ENCODE data around the gene COPG1.
A peak's percentile ranks its signal among the peaks of the same experiment; 100 is the strongest.
"Not testable (repeated sequence)": the region's sequence is repeated elsewhere in the genome, so short reads cannot be mapped to it uniquely, and the experiment has no call there.

Gene COPG1

DNA sequence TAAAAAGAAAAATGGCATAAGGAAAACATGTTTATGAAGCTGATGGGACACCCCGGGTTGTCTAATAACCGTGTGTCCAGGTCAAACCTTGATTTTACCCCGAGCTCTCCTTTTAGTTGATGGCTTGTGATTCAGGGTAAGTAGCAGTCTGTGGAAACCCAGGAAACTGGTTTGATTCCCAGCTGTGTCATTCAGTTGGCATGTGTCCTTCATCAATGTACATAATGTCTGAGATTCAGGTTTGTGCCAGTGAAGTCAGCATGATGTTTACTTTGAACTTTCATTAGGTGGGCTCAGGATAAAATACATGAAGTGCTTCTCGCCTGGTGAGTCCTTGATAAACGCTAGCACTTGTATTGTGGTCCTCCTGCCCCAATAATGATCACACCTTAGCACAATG lies 4.3 kb upstream of the COPG1 start:
- no peaks in the 10 kb centered on the region for H3K36me3 ChIP-seq (ENCODE audit: control insufficient read depth, insufficient read depth, low read length)
- no peak for DNase-seq (ENCODE audit: low read depth, low spot score)
- no CpG with 5 or more reads among the region's 5 CpGs for WGBS (ENCODE audit: insufficient coverage, insufficient read length)
- no peak overlapping the region for H3K4me3 ChIP-seq (ENCODE audit: low read length)
- no peaks in the 10 kb centered on the region for H3K27me3 ChIP-seq (ENCODE audit: control insufficient read depth, insufficient read depth, low read length)
- H3K9me3 ChIP-seq (ENCODE audit: control insufficient read depth, insufficient read depth, low read length): no peaks in the 10 kb centered on the region
- H3K27ac ChIP-seq (ENCODE audit: low read length): no peak overlapping the region
- no peaks in the 10 kb centered on the region; the same call in 1 of the 2 replicates for H3K4me1 ChIP-seq (ENCODE audit: control insufficient read depth, insufficient read depth, low read length)

DNA sequence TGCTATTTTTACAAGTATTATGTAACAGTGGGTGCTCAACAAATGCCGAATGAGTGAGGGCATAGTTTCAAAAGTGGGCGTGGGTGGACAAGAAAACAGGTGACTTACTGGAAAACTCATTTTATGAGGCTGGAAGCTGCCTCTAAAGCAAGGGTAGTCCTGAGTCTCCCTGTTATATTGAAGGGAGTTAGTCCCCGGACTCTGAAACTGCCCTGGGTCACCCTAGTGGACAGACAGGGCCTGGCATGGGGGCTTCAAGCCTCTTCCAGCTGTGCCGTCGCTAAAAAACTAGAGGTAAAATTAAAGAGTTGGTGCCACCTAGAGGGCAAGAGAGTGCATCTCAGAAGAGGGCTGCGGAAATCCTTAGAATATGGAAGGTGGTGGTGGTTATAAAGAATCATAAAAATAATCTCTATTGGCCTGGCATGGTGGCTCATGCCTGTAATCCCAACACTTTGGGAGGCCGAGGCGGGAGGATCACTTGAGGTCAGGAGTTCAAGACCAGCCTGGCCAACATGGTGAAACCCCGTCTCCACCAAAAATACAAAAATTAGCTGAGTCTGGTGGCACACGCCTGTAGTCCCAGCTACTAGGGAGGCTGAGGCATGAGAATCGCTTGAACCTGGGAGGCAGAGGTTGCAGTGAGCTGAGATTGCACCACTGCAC lies 3.6 kb upstream of the COPG1 start:
- H3K4me1 ChIP-seq (ENCODE audit: control insufficient read depth, insufficient read depth, low read length); H3K27ac ChIP-seq (ENCODE audit: low read length); H3K9me3 ChIP-seq (ENCODE audit: control insufficient read depth, insufficient read depth, low read length); H3K27me3 ChIP-seq (ENCODE audit: control insufficient read depth, insufficient read depth, low read length); H3K4me3 ChIP-seq (ENCODE audit: low read length); H3K36me3 ChIP-seq (ENCODE audit: control insufficient read depth, insufficient read depth, low read length): not testable (repeated sequence)
- no CpG with 5 or more reads among the region's 11 CpGs for WGBS (ENCODE audit: insufficient coverage, insufficient read length)
- DNase-seq (ENCODE audit: low read depth, low spot score): peak; percentile 68

DNA sequence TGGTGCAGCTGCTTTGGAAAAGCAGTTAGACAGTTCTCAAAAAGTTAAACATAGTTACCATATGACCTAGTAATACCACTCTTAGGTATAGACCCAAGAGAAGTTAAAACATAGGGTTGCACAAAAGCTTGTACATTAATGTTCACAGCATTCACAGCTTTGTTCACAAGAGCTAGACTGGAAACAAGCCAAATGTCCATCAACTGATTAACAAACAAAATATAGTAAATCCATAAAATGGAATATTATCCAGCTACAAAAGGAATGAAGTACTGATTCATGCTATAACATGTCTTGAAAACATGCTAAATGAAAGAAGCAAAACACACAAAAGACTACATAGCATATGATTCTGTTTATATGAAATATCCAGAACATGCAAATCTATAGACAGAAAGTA lies 2.8 kb upstream of the COPG1 start:
- H3K27me3 ChIP-seq (ENCODE audit: control insufficient read depth, insufficient read depth, low read length): no peaks in the 10 kb centered on the region
- no peak overlapping the region for H3K4me3 ChIP-seq (ENCODE audit: low read length)
- H3K27ac ChIP-seq (ENCODE audit: low read length): no peak overlapping the region
- no peaks in the 10 kb centered on the region for H3K4me1 ChIP-seq (ENCODE audit: control insufficient read depth, insufficient read depth, low read length)
- DNase-seq (ENCODE audit: low read depth, low spot score): no peak
- H3K9me3 ChIP-seq (ENCODE audit: control insufficient read depth, insufficient read depth, low read length): no peaks in the 10 kb centered on the region
- no peaks in the 10 kb centered on the region for H3K36me3 ChIP-seq (ENCODE audit: control insufficient read depth, insufficient read depth, low read length)

DNA sequence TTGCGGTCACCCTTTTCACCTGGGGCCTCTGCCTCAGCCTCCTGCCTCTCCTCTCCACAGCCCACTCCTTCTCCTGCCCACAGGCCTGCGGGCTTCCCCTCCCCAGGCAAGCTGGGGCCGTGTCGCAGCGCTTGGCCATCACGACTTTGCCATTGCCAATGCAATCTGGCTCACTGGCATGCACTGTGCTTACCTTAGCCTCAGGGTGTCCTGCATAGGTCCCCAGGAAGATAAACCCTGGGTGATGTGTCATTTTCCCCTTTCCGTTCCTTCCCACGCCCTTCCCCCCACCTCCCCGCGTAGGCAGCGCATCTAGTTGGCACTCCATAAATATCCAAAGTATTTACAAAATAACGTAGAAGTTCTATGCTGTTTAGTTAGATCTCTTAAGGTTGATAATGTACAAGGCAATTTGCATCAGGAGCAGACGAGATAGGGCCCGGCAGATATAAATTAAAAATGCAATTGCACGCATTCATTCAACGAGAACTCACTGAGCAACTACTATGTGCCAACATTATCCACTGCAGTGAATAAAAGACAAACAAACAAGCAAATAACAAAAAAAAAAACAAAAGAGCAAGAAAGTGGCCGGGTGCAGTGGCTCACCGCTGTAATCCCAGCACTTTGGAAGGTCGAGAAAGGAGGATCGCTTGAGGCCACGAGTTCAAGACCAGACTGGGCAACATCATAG lies 973 bp upstream of the COPG1 start:
- DNase-seq (ENCODE audit: low read depth, low spot score): no peak
- no peaks in the 10 kb centered on the region for H3K27me3 ChIP-seq (ENCODE audit: control insufficient read depth, insufficient read depth, low read length)
- H3K27ac ChIP-seq (ENCODE audit: low read length): no peak overlapping the region
- H3K4me1 ChIP-seq (ENCODE audit: control insufficient read depth, insufficient read depth, low read length): no peaks in the 10 kb centered on the region
- no peaks in the 10 kb centered on the region for H3K9me3 ChIP-seq (ENCODE audit: control insufficient read depth, insufficient read depth, low read length)
- no CpG with 5 or more reads among the region's 21 CpGs for WGBS (ENCODE audit: insufficient coverage, insufficient read length)
- H3K4me3 ChIP-seq (ENCODE audit: low read length): peak overlapping the region; percentile 82; the same call in 1 of the 2 replicates
- H3K36me3 ChIP-seq (ENCODE audit: control insufficient read depth, insufficient read depth, low read length): peaks cover 10% of the 10 kb centered on the region; the same call in 1 of the 2 replicates

DNA sequence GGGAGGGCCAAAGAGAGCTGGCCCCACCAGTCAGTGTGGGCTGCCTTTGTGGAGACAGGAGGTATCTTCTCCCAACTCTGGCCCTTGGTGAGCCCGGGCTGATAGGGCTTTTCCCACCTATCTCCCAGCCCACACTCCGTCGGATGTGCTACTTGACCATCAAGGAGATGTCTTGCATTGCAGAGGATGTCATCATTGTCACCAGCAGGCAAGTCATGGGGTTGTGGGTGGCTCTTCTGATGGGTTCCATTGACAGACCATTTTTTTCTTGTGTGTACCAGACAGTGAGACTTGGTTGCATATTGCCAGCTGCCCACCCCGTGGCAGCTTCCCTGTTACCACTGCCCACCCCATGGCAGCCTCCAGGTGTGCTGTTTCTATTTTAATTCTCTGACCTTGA lies 3.3 kb downstream of the COPG1 start:
- DNase-seq (ENCODE audit: low read depth, low spot score): no peak
- Histone ChIP-seq H3K9me3 (ENCODE audit: control insufficient read depth, insufficient read depth, low read length) (no peaks in the 10 kb centered on the region), H3K4me1 (ENCODE audit: control insufficient read depth, insufficient read depth, low read length) (no peaks in the 10 kb centered on the region), H3K36me3 (ENCODE audit: control insufficient read depth, insufficient read depth, low read length) (peaks cover 33% of the 10 kb centered on the region), H3K27me3 (ENCODE audit: control insufficient read depth, insufficient read depth, low read length) (no peaks in the 10 kb centered on the region), H3K4me3 (ENCODE audit: low read length) (no peak overlapping the region), H3K27ac (ENCODE audit: low read length) (no peak overlapping the region)
- no CpG with 5 or more reads among the region's 4 CpGs for WGBS (ENCODE audit: insufficient coverage, insufficient read length)

DNA sequence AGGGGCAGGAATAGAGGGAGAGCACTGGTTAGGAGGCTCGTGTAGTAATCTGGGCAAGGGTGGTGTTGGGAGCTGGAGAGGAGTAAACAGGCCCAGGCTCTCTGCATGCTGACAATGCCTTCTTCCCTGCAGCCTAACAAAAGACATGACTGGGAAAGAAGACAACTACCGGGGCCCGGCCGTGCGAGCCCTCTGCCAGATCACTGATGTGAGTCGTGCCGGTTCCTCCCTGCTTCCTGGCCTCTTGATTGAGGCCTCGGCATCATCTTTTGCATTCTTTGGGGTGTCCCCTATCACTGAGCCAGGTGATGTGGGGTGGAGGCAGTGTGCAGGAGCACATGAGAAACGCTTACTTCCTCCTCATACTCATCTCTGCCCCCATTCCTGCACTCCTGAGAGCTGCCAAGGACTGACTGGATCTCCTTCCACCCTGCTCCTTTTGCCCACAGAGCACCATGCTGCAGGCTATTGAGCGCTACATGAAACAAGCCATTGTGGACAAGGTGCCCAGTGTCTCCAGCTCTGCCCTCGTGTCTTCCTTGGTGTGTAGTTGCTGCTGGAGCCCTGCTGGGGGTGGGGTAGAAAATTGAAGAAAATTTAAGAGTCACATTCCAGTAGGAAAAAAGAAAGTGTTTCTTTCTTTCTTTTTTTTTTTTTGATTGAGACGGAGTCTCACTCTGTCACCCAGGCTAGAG lies 5.3 kb downstream of the COPG1 start:
- no peaks in the 10 kb centered on the region for H3K9me3 ChIP-seq (ENCODE audit: control insufficient read depth, insufficient read depth, low read length)
- no peak overlapping the region for H3K27ac ChIP-seq (ENCODE audit: low read length)
- peaks cover 41% of the 10 kb centered on the region for H3K36me3 ChIP-seq (ENCODE audit: control insufficient read depth, insufficient read depth, low read length)
- DNase-seq (ENCODE audit: low read depth, low spot score): no peak
- no CpG with 5 or more reads among the region's 12 CpGs for WGBS (ENCODE audit: insufficient coverage, insufficient read length)
- H3K4me3 ChIP-seq (ENCODE audit: low read length): no peak overlapping the region
- H3K27me3 ChIP-seq (ENCODE audit: control insufficient read depth, insufficient read depth, low read length): no peaks in the 10 kb centered on the region
- H3K4me1 ChIP-seq (ENCODE audit: control insufficient read depth, insufficient read depth, low read length): no peaks in the 10 kb centered on the region

DNA sequence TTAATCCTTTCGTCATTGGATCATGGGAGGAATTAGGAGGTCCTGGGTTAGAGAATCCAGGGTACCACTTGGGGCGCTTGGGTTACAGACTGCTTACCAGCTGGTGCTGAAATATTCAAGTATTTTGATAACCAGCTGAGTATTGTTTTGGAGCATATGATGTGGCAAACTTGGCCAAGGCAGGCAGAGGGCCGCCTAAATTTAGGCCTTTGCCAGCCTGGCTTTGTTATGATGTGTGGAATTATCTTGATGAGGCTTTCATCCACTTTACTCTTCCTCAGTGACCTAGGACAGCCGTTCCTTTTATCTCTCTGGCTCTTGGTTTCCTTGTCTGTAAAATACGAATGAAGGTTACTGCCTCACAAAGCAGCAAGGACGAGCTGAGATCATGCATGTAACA lies 6.9 kb downstream of the COPG1 start:
- DNase-seq (ENCODE audit: low read depth, low spot score): no peak
- no peaks in the 10 kb centered on the region for H3K4me1 ChIP-seq (ENCODE audit: control insufficient read depth, insufficient read depth, low read length)
- H3K27me3 ChIP-seq (ENCODE audit: control insufficient read depth, insufficient read depth, low read length): no peaks in the 10 kb centered on the region
- peaks cover 54% of the 10 kb centered on the region for H3K36me3 ChIP-seq (ENCODE audit: control insufficient read depth, insufficient read depth, low read length)
- H3K4me3 ChIP-seq (ENCODE audit: low read length): no peak overlapping the region
- no peaks in the 10 kb centered on the region for H3K9me3 ChIP-seq (ENCODE audit: control insufficient read depth, insufficient read depth, low read length)
- H3K27ac ChIP-seq (ENCODE audit: low read length): no peak overlapping the region
- no CpG with 5 or more reads among the region's 6 CpGs for WGBS (ENCODE audit: insufficient coverage, insufficient read length)

DNA sequence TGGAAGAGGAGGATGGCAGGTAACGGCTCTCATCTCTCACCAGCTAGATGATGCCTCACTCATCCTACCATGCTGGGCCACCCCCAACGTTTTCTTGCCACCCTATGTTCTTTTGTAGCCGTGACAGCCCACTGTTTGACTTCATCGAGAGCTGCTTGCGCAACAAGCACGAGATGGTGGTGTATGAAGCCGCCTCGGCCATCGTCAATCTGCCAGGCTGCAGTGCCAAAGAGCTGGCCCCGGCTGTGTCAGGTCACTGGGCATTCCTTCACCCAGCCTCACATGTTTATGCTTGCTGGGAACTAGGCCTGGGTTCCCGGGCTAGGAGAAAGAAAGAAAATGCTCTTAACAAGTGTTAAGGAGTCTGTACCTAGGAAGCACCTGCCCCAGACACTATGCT lies 8.2 kb downstream of the COPG1 start:
- no peaks in the 10 kb centered on the region for H3K9me3 ChIP-seq (ENCODE audit: control insufficient read depth, insufficient read depth, low read length)
- no peak overlapping the region for H3K4me3 ChIP-seq (ENCODE audit: low read length)
- no peaks in the 10 kb centered on the region for H3K27me3 ChIP-seq (ENCODE audit: control insufficient read depth, insufficient read depth, low read length)
- no CpG with 5 or more reads among the region's 11 CpGs for WGBS (ENCODE audit: insufficient coverage, insufficient read length)
- H3K36me3 ChIP-seq (ENCODE audit: control insufficient read depth, insufficient read depth, low read length): peaks cover 53% of the 10 kb centered on the region
- no peak for DNase-seq (ENCODE audit: low read depth, low spot score)
- H3K4me1 ChIP-seq (ENCODE audit: control insufficient read depth, insufficient read depth, low read length): no peaks in the 10 kb centered on the region
- no peak overlapping the region for H3K27ac ChIP-seq (ENCODE audit: low read length)

DNA sequence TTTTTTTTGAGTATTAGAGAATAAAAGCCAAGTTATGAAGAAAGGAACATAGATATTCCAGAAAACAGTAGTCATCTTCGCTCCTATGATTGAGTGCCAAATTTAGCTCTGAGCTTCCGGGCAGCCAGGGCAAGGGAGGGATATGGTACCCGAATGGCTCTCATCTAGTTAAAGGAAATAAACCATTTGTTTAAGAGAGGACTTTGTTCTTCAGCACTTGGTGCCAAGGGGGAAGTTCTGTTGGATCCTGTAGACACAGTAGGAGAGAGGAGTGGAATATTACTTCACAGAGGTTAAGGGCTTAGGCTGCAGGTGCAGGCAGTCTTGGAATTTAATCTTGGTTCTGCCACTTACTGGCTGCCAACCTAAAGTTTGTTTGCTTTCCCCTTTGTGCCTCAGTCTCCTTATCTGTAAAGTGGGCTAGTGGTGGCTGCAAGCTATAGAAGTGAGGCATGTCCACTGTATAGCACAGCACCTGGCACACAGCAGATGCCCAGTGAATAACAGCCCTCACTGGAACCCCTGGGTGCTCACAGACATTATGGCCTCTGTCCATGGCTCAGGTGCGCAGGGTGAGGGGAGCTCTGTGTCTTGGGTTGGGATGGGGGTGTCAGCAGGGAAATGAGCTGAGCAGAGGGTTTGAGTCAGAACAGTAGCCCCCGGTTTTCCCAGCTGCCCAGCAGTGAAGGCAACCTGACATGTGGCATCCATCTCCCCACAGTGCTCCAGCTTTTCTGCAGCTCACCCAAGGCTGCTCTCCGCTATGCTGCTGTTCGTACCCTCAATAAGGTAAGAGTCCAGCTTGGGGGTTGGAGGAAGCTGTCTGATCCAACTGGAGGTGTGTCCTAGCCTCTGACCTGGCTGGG lies 10.4 kb downstream of the COPG1 start:
- WGBS (ENCODE audit: insufficient coverage, insufficient read length): no CpG with 5 or more reads among the region's 7 CpGs
- H3K4me1 ChIP-seq (ENCODE audit: control insufficient read depth, insufficient read depth, low read length): no peaks in the 10 kb centered on the region
- H3K27ac ChIP-seq (ENCODE audit: low read length): no peak overlapping the region
- H3K4me3 ChIP-seq (ENCODE audit: low read length): no peak overlapping the region
- H3K36me3 ChIP-seq (ENCODE audit: control insufficient read depth, insufficient read depth, low read length): peaks cover 50% of the 10 kb centered on the region
- H3K27me3 ChIP-seq (ENCODE audit: control insufficient read depth, insufficient read depth, low read length): no peaks in the 10 kb centered on the region
- no peaks in the 10 kb centered on the region for H3K9me3 ChIP-seq (ENCODE audit: control insufficient read depth, insufficient read depth, low read length)
- DNase-seq (ENCODE audit: low read depth, low spot score): no peak

DNA sequence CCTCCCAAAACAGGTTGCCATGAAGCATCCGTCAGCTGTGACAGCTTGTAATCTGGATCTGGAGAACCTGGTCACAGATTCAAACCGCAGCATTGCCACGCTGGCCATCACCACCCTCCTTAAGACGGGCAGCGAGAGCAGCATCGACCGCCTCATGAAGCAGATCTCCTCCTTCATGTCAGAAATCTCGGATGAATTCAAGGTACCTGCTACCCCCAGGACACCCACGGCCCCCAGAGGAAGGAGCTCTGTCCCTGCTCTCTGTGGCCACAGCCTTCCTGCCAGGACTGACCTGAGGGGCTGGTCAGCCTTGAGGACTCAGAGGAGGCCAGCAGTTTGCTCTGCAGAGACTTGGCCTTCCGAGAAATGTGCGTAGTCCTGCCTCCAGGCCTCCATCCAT lies 11.2 kb downstream of the COPG1 start:
- WGBS (ENCODE audit: insufficient coverage, insufficient read length): no CpG with 5 or more reads among the region's 11 CpGs

More for the DNA sequence above, 11.2 kb downstream of the COPG1 start:
- Histone ChIP-seq H3K4me1 (ENCODE audit: control insufficient read depth, insufficient read depth, low read length) (no peaks in the 10 kb centered on the region), H3K9me3 (ENCODE audit: control insufficient read depth, insufficient read depth, low read length) (no peaks in the 10 kb centered on the region), H3K27me3 (ENCODE audit: control insufficient read depth, insufficient read depth, low read length) (no peaks in the 10 kb centered on the region), H3K36me3 (ENCODE audit: control insufficient read depth, insufficient read depth, low read length) (peaks cover 54% of the 10 kb centered on the region), H3K4me3 (ENCODE audit: low read length) (no peak overlapping the region), H3K27ac (ENCODE audit: low read length) (no peak overlapping the region)
- no peak for DNase-seq (ENCODE audit: low read depth, low spot score)
